NB4 (cell line): ENCODE results near the gene METTL6.
"Not testable (repeated sequence)": the region's sequence is repeated elsewhere in the genome, so short reads cannot be mapped to it uniquely, and the experiment has no call there.

Experiments
- CTCF ChIP-seq: IDR thresholded peaks from one replicate; pipeline ENCODE4 v1.5.1; 2012; ENCODE audit warnings: low read depth, low read length
- MAX ChIP-seq: IDR thresholded peaks from 2 replicates; pipeline ENCODE4 v1.6.1; 2011; ENCODE audit warnings: low read depth, low read length
- MYC ChIP-seq: IDR thresholded peaks from 2 replicates; pipeline ENCODE4 v1.6.1; 2011; ENCODE audit warnings: low read depth, low read length
- POLR2A ChIP-seq: IDR thresholded peaks from 2 replicates; pipeline ENCODE4 v1.6.1; 2011; ENCODE audit warnings: mild to moderate bottlenecking; ENCODE audit not compliant: insufficient read length; ENCODE audit errors: extremely low read depth

GRCh38 chr3:15388335-15388734, 39.0 kb downstream of the METTL6 start:
- TF ChIP-seq CTCF, POLR2A, MYC, MAX: not testable (repeated sequence)
